ENCODE measurements around the gene KIRREL3. TPM values are rescaled to one million over a fixed set of nuclear protein-coding genes. Genes with fewer than 3 reads are reported as not detected.

KIRREL3 gene
- under 0.01 TPM for total RNA-seq

- H3K36me3 ChIP-seq (ENCODE audit: control insufficient read depth in 3 of 3, insufficient read depth in 3 of 3, low read length in 3 of 3) = no peaks in the 10 kb centered on the region
- no peaks in the 10 kb centered on the region for H3K9me3 ChIP-seq (ENCODE audit: control insufficient read depth in 3 of 3, low read length in 3 of 3)
- no peak within 1 kb of the TSS for H3K9ac ChIP-seq (ENCODE audit: low read depth in 1 of 3, low read length in 3 of 3)
- H3K27me3 ChIP-seq (ENCODE audit: control insufficient read depth in 3 of 3, insufficient read depth in 3 of 3, low read length in 3 of 3) = peaks cover 60 to 76% (median 71%) of the 10 kb centered on the region in 3 donors
- peak within 1 kb of the TSS; percentile 46 to 55 (median 52) for H3K4me3 ChIP-seq (ENCODE audit: low read length in 3 of 3)
- H3K27ac ChIP-seq (ENCODE audit: low read depth, low read length) = no peak within 1 kb of the TSS
- H3K4me1 ChIP-seq (ENCODE audit: control insufficient read depth in 3 of 3, insufficient read depth in 3 of 3, low read length in 3 of 3) = peaks cover 2 to 11% (median 7%) of the 10 kb centered on the region in 3 donors
Observed at GRCh38 chr11:127000291-127000968, at the start of gene KIRREL3. TSS of gene KIRREL3 (minus strand) at chr11:127000770.

DNA sequence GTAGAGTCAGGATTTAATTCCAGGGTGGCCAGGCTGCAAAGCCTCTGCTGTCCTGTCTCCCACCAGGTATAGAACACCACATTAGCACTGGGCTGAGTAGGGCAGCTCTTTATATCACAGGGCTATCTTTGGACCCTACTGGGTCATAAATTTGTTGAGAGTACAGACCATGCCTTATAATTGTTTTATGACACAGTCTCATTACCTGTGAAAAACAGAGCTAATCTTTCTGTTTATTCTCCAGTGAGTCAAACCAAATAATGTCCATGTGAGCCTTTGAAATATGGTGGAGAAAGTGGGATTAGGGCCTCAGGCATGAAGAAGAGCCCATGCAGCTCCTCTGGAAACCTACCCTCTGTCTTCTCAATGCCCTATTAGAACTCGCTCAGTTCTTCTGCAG, 49.6 kb upstream of the KIRREL3 start:
- Histone ChIP-seq H3K27ac (ENCODE audit: low read depth, low read length) (no peak overlapping the region), H3K4me3 (ENCODE audit: low read length in 3 of 3) (no peak overlapping the region), H3K4me1 (ENCODE audit: control insufficient read depth in 3 of 3, insufficient read depth in 3 of 3, low read length in 3 of 3) (no peaks in the 10 kb centered on the region), H3K9ac (ENCODE audit: low read depth in 1 of 3, low read length in 3 of 3) (no peak overlapping the region), H3K27me3 (ENCODE audit: control insufficient read depth in 3 of 3, insufficient read depth in 3 of 3, low read length in 3 of 3) (peaks cover 0 to 2% (median 0%) of the 10 kb centered on the region in 3 donors), H3K36me3 (ENCODE audit: control insufficient read depth in 3 of 3, insufficient read depth in 3 of 3, low read length in 3 of 3) (no peaks in the 10 kb centered on the region), H3K9me3 (ENCODE audit: control insufficient read depth in 3 of 3, low read length in 3 of 3) (no peaks in the 10 kb centered on the region)

- Histone ChIP-seq H3K9me3 (ENCODE audit: control insufficient read depth in 3 of 3, low read length in 3 of 3) (no peaks in the 10 kb centered on the region), H3K4me1 (ENCODE audit: control insufficient read depth in 3 of 3, insufficient read depth in 3 of 3, low read length in 3 of 3) (no peaks in the 10 kb centered on the region), H3K36me3 (ENCODE audit: control insufficient read depth in 3 of 3, insufficient read depth in 3 of 3, low read length in 3 of 3) (no peaks in the 10 kb centered on the region), H3K27ac (ENCODE audit: low read depth, low read length) (no peak overlapping the region), H3K27me3 (ENCODE audit: control insufficient read depth in 3 of 3, insufficient read depth in 3 of 3, low read length in 3 of 3) (peaks cover 0 to 2% (median 0%) of the 10 kb centered on the region in 3 donors), H3K9ac (ENCODE audit: low read depth in 1 of 3, low read length in 3 of 3) (no peak overlapping the region), H3K4me3 (ENCODE audit: low read length in 3 of 3) (no peak overlapping the region)
Observed at GRCh38 chr11:127049486-127049885, 48.9 kb upstream of the KIRREL3 start.

GRCh38 chr11:127044535-127044934, 44.0 kb upstream of the KIRREL3 start:
- Histone ChIP-seq H3K9me3 (ENCODE audit: control insufficient read depth in 3 of 3, low read length in 3 of 3) (peaks cover 0 to 2% (median 0%) of the 10 kb centered on the region in 3 donors), H3K4me3 (ENCODE audit: low read length in 3 of 3) (no peak overlapping the region), H3K27me3 (ENCODE audit: control insufficient read depth in 3 of 3, insufficient read depth in 3 of 3, low read length in 3 of 3) (no peaks in the 10 kb centered on the region), H3K27ac (ENCODE audit: low read depth, low read length) (no peak overlapping the region), H3K4me1 (ENCODE audit: control insufficient read depth in 3 of 3, insufficient read depth in 3 of 3, low read length in 3 of 3) (no peaks in the 10 kb centered on the region), H3K9ac (ENCODE audit: low read depth in 1 of 3, low read length in 3 of 3) (no peak overlapping the region), H3K36me3 (ENCODE audit: control insufficient read depth in 3 of 3, insufficient read depth in 3 of 3, low read length in 3 of 3) (no peaks in the 10 kb centered on the region)

GRCh38 chr11:127042445-127042844, 41.9 kb upstream of the KIRREL3 start:
- no peak overlapping the region for H3K4me3 ChIP-seq (ENCODE audit: low read length in 3 of 3)
- no peak overlapping the region for H3K27ac ChIP-seq (ENCODE audit: low read depth, low read length)
- H3K27me3 ChIP-seq (ENCODE audit: control insufficient read depth in 3 of 3, insufficient read depth in 3 of 3, low read length in 3 of 3) = peaks cover 0 to 4% (median 0%) of the 10 kb centered on the region in 3 donors
- peaks cover 0 to 2% (median 0%) of the 10 kb centered on the region in 3 donors for H3K9me3 ChIP-seq (ENCODE audit: control insufficient read depth in 3 of 3, low read length in 3 of 3)
- H3K36me3 ChIP-seq (ENCODE audit: control insufficient read depth in 3 of 3, insufficient read depth in 3 of 3, low read length in 3 of 3) = no peaks in the 10 kb centered on the region
- H3K4me1 ChIP-seq (ENCODE audit: control insufficient read depth in 3 of 3, insufficient read depth in 3 of 3, low read length in 3 of 3) = no peaks in the 10 kb centered on the region
- H3K9ac ChIP-seq (ENCODE audit: low read depth in 1 of 3, low read length in 3 of 3) = no peak overlapping the region

DNA sequence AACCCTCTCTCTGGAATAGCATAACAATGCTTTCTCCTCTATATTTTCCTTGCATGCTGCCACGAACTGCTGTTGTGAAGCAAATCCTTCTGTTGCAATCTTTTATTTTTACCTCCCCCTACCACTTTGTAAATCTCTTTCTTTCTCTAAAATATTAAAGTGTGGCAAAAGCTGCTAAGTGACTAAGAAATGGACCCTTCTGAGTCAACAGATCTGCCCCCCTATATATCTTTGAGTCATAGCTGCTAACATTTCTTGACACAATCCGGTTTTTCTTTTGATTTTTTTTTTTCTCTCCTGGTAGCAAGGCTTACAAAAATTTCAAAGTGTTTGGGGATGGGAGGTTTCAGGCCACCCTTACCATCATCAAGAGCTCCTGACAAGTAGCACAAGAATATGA, 39.0 kb upstream of the KIRREL3 start:
- H3K36me3 ChIP-seq (ENCODE audit: control insufficient read depth in 3 of 3, insufficient read depth in 3 of 3, low read length in 3 of 3) = no peaks in the 10 kb centered on the region
- no peak overlapping the region for H3K4me3 ChIP-seq (ENCODE audit: low read length in 3 of 3)
- peaks cover 0 to 4% (median 0%) of the 10 kb centered on the region in 3 donors for H3K27me3 ChIP-seq (ENCODE audit: control insufficient read depth in 3 of 3, insufficient read depth in 3 of 3, low read length in 3 of 3)
- no peak overlapping the region for H3K27ac ChIP-seq (ENCODE audit: low read depth, low read length)
- no peaks in the 10 kb centered on the region for H3K4me1 ChIP-seq (ENCODE audit: control insufficient read depth in 3 of 3, insufficient read depth in 3 of 3, low read length in 3 of 3)
- peaks cover 0 to 2% (median 0%) of the 10 kb centered on the region in 3 donors for H3K9me3 ChIP-seq (ENCODE audit: control insufficient read depth in 3 of 3, low read length in 3 of 3)
- H3K9ac ChIP-seq (ENCODE audit: low read depth in 1 of 3, low read length in 3 of 3) = no peak overlapping the region

- no peak overlapping the region for H3K9ac ChIP-seq (ENCODE audit: low read depth in 1 of 3, low read length in 3 of 3)
- no peaks in the 10 kb centered on the region for H3K36me3 ChIP-seq (ENCODE audit: control insufficient read depth in 3 of 3, insufficient read depth in 3 of 3, low read length in 3 of 3)
- no peak overlapping the region for H3K4me3 ChIP-seq (ENCODE audit: low read length in 3 of 3)
- no peaks in the 10 kb centered on the region for H3K4me1 ChIP-seq (ENCODE audit: control insufficient read depth in 3 of 3, insufficient read depth in 3 of 3, low read length in 3 of 3)
- H3K9me3 ChIP-seq (ENCODE audit: control insufficient read depth in 3 of 3, low read length in 3 of 3) = peaks cover 0 to 2% (median 0%) of the 10 kb centered on the region in 3 donors
- H3K27ac ChIP-seq (ENCODE audit: low read depth, low read length) = no peak overlapping the region
- peaks cover 0 to 4% (median 0%) of the 10 kb centered on the region in 3 donors for H3K27me3 ChIP-seq (ENCODE audit: control insufficient read depth in 3 of 3, insufficient read depth in 3 of 3, low read length in 3 of 3)
Observed at GRCh38 chr11:127037596-127037995, 37.0 kb upstream of the KIRREL3 start.

- peaks cover 0 to 4% (median 0%) of the 10 kb centered on the region in 3 donors for H3K27me3 ChIP-seq (ENCODE audit: control insufficient read depth in 3 of 3, insufficient read depth in 3 of 3, low read length in 3 of 3)
- H3K27ac ChIP-seq (ENCODE audit: low read depth, low read length) = no peak overlapping the region
- H3K4me3 ChIP-seq (ENCODE audit: low read length in 3 of 3) = no peak overlapping the region
- peaks cover 0 to 2% (median 0%) of the 10 kb centered on the region in 3 donors for H3K9me3 ChIP-seq (ENCODE audit: control insufficient read depth in 3 of 3, low read length in 3 of 3)
- no peaks in the 10 kb centered on the region for H3K4me1 ChIP-seq (ENCODE audit: control insufficient read depth in 3 of 3, insufficient read depth in 3 of 3, low read length in 3 of 3)
- H3K36me3 ChIP-seq (ENCODE audit: control insufficient read depth in 3 of 3, insufficient read depth in 3 of 3, low read length in 3 of 3) = no peaks in the 10 kb centered on the region
- H3K9ac ChIP-seq (ENCODE audit: low read depth in 1 of 3, low read length in 3 of 3) = no peak overlapping the region
Observed at GRCh38 chr11:127037001-127037400, 36.4 kb upstream of the KIRREL3 start.

DNA sequence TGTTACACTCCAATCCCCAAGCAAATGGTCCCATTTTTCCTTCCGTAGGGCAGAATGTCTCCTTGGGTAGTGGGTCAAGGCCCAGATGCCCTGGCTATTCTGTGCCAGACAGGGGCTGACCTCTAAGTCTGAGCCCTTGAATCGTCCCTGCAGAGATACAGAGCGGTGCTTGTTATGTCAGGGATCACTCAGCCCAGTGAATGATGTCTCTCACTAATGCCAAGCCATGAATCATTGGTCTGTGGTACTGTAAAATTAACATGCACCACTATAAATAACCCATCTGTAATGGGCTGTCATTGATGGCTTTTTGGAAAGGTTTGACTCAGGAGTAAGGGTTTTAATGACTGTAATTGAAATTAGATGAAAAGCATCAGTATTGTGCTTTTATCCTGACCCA, 35.3 kb upstream of the KIRREL3 start:
- no peaks in the 10 kb centered on the region for H3K4me1 ChIP-seq (ENCODE audit: control insufficient read depth in 3 of 3, insufficient read depth in 3 of 3, low read length in 3 of 3)
- H3K27ac ChIP-seq (ENCODE audit: low read depth, low read length) = no peak overlapping the region
- H3K27me3 ChIP-seq (ENCODE audit: control insufficient read depth in 3 of 3, insufficient read depth in 3 of 3, low read length in 3 of 3) = peaks cover 0 to 4% (median 0%) of the 10 kb centered on the region in 3 donors
- H3K9me3 ChIP-seq (ENCODE audit: control insufficient read depth in 3 of 3, low read length in 3 of 3) = peaks cover 0 to 2% (median 0%) of the 10 kb centered on the region in 3 donors
- no peak overlapping the region for H3K9ac ChIP-seq (ENCODE audit: low read depth in 1 of 3, low read length in 3 of 3)
- H3K4me3 ChIP-seq (ENCODE audit: low read length in 3 of 3) = no peak overlapping the region
- no peaks in the 10 kb centered on the region for H3K36me3 ChIP-seq (ENCODE audit: control insufficient read depth in 3 of 3, insufficient read depth in 3 of 3, low read length in 3 of 3)

- Histone ChIP-seq H3K27me3 (ENCODE audit: control insufficient read depth in 3 of 3, insufficient read depth in 3 of 3, low read length in 3 of 3) (peaks cover 0 to 4% (median 0%) of the 10 kb centered on the region in 3 donors), H3K9me3 (ENCODE audit: control insufficient read depth in 3 of 3, low read length in 3 of 3) (peaks cover 0 to 2% (median 0%) of the 10 kb centered on the region in 3 donors), H3K9ac (ENCODE audit: low read depth in 1 of 3, low read length in 3 of 3) (no peak overlapping the region), H3K4me3 (ENCODE audit: low read length in 3 of 3) (no peak overlapping the region), H3K27ac (ENCODE audit: low read depth, low read length) (no peak overlapping the region), H3K4me1 (ENCODE audit: control insufficient read depth in 3 of 3, insufficient read depth in 3 of 3, low read length in 3 of 3) (no peaks in the 10 kb centered on the region), H3K36me3 (ENCODE audit: control insufficient read depth in 3 of 3, insufficient read depth in 3 of 3, low read length in 3 of 3) (no peaks in the 10 kb centered on the region)
Observed at GRCh38 chr11:127034973-127035372, 34.4 kb upstream of the KIRREL3 start.
